GM23338 (cell line): ENCODE data around the gene PKNOX2.

Source experiments
- EZH2 ChIP-seq: fragments of 200-600 bp; sonication (generic); IDR thresholded peaks from one replicate; pipeline ENCODE4 v1.8.0; 2017; ENCODE audit warnings: antibody characterized with exemption, mild to moderate bottlenecking, low read depth; ENCODE audit not compliant: unreplicated experiment
- EZH2phosphoT487 ChIP-seq: fragments of 200-600 bp; sonication (generic); IDR thresholded peaks from one replicate; pipeline ENCODE4 v1.8.1; 2018; ENCODE audit warnings: antibody characterized with exemption; ENCODE audit not compliant: unreplicated experiment
- JUNB ChIP-seq: IDR thresholded peaks from one replicate; pipeline ENCODE4 v1.6.1; 2016; ENCODE audit warnings: antibody characterized with exemption; ENCODE audit not compliant: unreplicated experiment
- POLR2AphosphoS5 ChIP-seq: IDR thresholded peaks from 2 replicates; pipeline ENCODE4 v1.6.1; 2016; ENCODE audit warnings: antibody characterized with exemption, low read depth
- TF ChIP-seq, protein P1 (sequence below), 2 experiments: fragments of 200-600 bp in 1 of 2; sonication (generic) in 1 of 2; conservative IDR thresholded peaks; 2 replicates each; pipeline versions ENCODE4 v1.5.1 to v1.6.1; 2016 to 2017; ENCODE audit warnings: antibody characterized with exemption in 2 of 2, low read depth in 2 of 2, mild to moderate bottlenecking in 2 of 2, moderate library complexity in 1 of 2
- TF ChIP-seq, protein P2 (sequence below): IDR thresholded peaks from 2 replicates; pipeline ENCODE4 v1.6.1; 2016; ENCODE audit warnings: antibody characterized with exemption

DNA sequence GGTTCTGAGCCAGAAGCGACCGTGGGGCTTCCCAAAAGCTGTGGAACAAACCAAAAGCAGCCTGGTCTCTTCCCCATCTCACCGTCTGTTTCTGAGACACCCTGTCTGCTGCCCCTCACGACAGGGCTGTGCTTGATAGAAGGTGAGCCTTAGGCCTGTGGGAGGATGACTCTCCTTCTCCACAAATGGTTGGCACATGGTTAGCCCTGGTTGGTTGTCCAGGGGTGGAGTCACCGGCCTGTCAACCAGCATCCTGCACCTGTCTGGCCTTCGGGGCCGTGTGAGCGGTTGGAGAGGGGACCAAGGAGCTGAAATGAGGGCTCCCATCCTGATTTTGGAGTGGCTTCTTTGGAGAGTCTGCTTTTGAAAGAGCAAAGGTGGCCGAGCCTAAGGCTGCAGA lies 135.3 kb downstream of the PKNOX2 start:
- TF ChIP-seq, protein P1, sequence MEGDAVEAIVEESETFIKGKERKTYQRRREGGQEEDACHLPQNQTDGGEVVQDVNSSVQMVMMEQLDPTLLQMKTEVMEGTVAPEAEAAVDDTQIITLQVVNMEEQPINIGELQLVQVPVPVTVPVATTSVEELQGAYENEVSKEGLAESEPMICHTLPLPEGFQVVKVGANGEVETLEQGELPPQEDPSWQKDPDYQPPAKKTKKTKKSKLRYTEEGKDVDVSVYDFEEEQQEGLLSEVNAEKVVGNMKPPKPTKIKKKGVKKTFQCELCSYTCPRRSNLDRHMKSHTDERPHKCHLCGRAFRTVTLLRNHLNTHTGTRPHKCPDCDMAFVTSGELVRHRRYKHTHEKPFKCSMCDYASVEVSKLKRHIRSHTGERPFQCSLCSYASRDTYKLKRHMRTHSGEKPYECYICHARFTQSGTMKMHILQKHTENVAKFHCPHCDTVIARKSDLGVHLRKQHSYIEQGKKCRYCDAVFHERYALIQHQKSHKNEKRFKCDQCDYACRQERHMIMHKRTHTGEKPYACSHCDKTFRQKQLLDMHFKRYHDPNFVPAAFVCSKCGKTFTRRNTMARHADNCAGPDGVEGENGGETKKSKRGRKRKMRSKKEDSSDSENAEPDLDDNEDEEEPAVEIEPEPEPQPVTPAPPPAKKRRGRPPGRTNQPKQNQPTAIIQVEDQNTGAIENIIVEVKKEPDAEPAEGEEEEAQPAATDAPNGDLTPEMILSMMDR (conservative IDR thresholded peaks at IDR 0.05; ENCODE audit: low read depth in 2 of 2), result no peak
- TF ChIP-seq EZH2phosphoT487, result no peak
- TF ChIP-seq POLR2AphosphoS5, result no peak
- TF ChIP-seq JUNB, result no peak
- TF ChIP-seq, protein P2, sequence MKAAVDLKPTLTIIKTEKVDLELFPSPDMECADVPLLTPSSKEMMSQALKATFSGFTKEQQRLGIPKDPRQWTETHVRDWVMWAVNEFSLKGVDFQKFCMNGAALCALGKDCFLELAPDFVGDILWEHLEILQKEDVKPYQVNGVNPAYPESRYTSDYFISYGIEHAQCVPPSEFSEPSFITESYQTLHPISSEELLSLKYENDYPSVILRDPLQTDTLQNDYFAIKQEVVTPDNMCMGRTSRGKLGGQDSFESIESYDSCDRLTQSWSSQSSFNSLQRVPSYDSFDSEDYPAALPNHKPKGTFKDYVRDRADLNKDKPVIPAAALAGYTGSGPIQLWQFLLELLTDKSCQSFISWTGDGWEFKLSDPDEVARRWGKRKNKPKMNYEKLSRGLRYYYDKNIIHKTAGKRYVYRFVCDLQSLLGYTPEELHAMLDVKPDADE, result no peak
- TF ChIP-seq EZH2, result no peak
